Superior temporal gyrus (tissue), 1 donor: ENCODE measurements around the gene WNK1.
"Not testable (repeated sequence)": the region's sequence is repeated elsewhere in the genome, so short reads cannot be mapped to it uniquely, and the experiment has no call there.

Experiments
- DNase-seq: peaks from one replicate; pipeline ENCODE4 v3.0.0-alpha.2; 2016; ENCODE audit errors: extremely low spot score

WNK1 gene

DNA sequence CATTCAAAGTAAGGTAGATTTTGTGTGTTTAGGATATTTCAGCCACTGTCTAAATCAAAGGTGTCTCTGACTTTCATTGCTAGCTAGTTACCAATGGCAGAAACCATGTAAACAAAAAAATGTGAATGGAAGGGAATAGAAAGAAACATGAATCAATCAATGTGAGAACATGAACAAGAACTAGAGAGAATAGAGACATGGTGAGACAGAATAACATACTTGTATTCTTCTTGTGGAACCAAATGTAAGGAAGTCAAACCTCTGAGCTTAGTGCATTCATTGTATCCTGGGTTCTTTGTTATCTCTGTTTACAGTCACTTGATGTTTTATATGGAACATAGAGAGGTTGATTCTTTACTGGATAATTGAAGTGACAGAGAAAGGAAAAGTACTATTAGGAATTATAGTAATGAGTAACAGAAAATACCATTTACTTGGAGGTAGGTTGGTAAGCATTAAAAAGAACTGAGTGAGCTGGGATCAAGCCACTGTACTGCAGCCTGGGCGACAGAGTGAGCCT, 2.6 kb upstream of the WNK1 start:
- DNase-seq, result peak; percentile 68

DNA sequence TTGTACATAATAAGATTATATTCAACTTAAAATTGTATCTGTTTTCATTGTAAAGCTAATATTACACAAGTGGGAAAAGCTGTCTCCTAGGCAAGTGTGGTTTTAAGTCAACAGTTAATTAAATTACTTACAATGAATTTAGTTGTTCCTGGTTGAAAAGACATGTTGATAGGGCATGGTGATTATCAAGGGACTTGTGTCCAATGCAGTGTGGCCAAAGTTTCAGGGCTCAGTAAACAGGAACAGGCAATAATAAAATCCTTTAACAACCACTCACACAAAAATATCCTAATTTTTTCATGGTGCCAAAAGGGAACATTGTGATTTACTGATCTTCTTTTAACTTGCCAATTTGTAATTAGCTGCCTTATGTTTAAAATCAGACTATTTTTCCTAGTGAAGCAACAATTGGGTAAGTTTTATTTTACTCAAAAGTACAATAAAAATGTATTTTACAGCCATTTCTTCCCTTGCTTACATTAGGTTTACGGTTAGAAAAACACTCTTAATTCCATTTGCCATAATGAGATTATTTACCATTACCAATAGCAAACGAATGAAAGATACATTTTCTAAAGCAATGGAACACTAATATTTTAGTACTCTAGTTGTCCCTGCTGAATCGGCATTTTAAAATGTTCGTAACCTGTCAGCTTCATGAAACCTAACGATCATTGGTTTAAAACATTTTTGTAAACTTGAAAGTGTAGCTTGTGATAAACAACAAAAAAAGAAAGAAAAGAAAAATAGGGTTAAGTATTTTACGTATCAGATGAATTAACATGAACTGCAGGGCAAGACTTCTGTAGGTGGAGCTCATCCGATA, 1.8 kb upstream of the WNK1 start:
- peak; percentile 48 for DNase-seq

DNA sequence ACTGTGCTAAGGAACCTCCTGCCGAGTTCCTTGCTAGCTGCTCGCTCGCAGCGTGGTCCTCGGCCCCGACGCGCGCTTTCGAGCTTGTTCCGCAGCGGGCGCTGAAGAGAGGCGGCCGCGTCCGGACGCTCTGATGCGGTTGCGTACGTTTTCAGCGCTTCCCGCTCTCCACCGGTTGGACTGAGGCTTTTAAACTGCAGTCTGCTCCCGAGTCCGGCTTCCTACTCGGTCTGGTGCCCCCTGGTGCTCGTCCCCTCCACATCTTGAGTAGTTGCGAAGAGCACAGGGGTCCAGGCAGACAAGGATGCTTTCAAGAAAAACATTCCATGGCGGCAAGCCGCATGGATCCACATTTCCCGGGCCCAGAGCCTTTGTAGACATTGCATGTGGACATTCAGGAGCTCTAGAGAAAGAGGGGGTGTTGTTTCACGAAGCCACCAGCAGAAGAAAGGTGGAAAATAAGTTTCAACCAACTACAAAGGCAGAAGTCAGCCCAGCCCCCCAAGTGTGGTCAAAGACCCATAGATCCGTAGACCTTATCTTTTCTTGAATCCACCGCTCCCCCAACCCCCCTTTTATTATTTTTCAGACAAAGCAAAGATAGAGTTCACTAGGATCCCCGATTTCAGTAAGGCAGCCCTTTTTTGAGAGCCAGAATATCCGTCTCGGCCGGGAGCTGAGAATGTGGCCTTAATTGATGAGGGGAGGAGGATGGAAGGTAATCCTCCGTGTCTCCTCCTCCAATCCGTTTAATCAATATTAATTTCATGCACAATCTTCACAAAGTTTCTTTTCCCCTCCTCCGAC, 984 bp upstream of the WNK1 start:
- DNase-seq, result peak; percentile 96

DNA sequence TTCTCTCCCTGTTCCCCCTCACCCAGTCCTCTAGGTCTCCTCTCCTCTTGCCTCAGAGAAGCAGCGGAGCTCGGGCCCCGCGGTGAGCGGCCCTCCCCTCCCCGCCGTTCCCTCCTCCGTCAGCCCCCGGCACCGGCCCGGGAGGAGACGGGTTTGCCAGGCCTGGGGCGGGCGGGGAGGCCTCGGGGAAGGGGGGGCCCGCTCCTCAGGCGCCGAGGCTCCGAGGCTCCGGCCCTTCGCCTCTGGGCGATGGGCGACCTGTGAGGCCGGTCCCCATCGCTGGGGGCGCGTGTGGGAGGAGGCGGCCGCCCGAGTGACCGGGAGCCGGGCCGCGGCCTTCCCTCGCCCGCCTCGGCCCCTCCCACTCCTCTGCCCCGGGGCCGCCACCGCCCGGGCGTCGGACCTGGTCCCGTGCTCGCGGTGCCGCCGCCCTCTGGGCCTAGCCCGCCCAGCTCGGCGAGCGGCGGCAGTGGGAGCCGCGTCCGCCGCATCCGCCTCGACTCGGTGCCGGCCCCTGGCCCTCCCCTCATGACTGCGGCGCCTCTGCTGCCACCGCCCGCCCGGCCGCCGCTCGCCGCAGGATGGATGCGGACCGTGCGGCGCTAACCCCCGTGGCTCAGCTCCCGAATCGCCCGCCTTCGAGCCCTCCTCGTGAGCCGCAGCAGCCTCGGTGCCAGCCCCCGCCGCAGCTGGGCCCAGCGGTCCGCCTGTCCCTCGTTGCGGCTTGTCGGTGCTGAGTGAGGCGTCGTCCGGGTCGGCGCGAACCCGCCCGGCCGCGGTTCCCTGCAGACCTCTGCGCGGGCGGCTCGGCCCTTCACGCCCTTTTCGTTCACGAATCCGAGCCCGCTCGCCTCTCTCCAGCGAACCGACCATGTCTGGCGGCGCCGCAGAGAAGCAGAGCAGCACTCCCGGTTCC, 574 bp downstream of the WNK1 start:
- peak; percentile 52 for DNase-seq

DNA sequence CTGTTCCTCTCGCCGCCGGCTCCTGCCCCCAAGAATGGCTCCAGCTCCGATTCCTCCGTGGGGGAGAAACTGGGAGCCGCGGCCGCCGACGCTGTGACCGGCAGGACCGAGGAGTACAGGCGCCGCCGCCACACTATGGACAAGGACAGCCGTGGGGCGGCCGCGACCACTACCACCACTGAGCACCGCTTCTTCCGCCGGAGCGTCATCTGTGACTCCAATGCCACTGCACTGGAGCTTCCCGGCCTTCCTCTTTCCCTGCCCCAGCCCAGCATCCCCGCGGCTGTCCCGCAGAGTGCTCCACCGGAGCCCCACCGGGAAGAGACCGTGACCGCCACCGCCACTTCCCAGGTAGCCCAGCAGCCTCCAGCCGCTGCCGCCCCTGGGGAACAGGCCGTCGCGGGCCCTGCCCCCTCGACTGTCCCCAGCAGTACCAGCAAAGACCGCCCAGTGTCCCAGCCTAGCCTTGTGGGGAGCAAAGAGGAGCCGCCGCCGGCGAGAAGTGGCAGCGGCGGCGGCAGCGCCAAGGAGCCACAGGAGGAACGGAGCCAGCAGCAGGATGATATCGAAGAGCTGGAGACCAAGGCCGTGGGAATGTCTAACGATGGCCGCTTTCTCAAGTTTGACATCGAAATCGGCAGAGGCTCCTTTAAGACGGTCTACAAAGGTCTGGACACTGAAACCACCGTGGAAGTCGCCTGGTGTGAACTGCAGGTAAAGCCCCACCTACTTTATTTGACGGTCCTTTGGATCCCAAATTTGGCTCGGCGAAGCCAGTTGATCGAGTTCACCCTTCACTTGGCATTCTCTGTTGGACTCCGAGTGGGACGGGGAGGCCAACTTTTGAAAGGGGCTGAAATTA, 1.5 kb downstream of the WNK1 start:
- no peak for DNase-seq

DNA sequence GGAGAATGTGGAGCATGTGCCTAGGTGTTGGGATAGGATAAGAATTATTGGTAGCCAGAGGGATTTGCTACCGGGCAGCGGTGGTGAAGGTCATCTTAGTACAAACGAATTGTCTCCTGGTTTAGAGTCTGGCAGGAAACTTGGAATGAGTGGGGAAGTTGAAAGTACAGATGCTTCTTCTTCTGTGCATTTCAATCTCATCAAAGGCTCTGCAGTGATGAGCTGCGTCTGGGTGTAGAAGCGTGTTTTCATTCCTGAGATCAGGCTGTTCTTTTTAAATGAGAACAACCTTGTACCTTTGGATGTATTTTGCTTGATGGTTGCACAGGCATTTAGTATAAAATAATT, 2.1 kb downstream of the WNK1 start:
- peak; percentile 60 for DNase-seq

DNA sequence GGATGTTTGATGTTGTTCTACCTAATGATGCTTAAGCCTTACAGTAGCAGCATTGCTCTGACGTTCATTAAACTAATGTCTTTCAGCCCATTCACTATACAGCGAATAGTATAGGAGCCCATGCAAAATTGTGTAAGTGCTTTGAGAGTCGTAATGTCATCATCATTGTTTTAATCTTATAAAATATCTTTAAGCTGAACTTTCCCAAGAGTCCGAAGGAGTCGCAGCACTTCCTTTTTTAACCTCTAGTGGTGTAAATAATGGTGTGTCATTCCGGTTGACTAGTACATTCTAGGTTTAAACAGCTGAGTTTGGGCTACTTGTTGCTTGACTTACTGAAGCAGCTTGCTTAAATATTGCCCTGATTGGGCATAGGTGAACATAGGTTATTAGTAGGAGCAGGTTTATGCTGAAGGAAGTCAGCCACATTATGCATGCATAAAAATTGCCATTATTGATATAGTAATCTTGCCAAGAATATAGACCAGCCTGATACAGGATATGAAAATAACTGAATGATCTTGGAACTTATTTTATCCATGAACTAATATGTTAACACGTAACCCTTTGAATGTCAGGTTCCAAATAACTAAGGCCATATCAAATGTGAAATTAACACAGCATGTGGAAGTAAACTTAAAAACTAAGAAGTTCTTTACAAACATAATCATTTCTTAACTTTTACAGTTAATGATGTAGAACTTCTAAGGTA, 2.6 kb downstream of the WNK1 start:
- DNase-seq, result peak; percentile 67

DNA sequence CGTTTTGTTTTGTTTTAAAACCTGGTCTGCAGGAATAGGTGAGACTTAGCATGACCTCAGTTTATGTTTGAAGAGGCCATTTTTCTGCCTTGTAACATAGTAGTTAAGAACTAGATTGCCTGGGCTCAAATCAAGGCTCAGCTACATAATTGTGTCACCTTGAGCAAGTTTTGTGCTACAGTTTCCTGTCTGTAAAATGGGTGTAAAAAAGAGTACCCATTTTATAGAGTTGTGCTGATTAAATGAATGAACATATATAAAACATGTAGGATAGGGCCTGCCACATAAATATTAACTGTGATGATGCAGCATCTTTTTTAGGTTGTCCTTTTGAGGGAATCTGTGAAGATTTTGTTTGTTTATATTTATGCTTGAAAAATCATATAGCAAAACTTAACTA, 7.2 kb downstream of the WNK1 start:
- no peak for DNase-seq

DNA sequence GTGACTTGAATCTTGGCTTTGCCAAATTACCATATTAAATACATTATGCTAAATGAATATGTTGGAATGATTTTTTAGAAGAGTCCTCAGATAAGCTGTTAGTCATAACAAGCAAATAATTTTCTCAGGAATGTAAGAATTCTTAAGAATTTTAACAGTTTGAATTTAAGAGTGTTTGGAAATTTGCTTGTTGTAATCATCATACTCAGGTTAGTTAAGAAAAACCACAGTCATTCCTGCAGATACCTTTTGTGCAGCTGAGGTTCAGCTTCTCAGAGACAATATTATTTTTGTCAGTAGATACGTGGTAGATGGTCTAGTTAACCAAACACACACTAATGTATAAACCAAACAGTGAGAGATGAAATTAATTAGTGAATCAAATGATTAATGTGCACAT, 8.9 kb downstream of the WNK1 start:
- no peak for DNase-seq

DNA sequence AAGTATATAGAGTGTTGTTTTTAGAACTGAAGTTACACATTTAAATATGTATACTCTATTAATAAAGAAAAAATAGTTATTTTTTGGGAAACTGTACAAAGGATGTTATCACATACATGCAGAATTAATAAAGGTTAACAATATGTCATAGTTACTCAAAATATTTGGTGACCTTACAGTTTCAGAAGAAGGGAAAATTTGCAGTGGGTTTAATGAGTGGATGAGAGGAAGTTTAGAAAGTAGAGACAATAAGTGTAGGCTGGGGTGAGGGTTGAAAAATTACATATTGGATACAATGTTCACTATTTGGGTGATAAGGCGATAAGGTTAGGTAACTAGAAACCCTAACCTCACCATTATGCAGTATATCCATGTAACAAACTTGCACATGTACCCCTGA, 13.5 kb downstream of the WNK1 start:
- no peak for DNase-seq

DNA sequence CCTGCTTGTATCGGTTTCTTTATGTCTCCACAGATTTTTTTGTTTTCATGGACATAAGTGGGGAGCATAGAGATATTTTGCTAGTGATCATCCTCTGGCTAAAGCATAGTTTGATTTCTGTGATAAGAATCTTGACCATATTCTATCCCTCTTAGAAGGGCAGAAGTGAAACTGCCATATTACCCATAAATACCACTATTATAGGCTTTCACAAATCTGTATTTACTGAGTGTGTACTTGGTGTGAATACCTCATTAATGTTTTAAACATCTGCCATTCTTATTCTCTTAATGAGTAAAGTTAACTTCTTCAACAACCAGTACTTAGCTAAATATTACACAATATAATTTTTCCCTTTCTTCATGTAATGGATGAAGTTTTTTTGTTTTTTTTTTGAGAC, 16.1 kb downstream of the WNK1 start:
- DNase-seq, result no peak

DNA sequence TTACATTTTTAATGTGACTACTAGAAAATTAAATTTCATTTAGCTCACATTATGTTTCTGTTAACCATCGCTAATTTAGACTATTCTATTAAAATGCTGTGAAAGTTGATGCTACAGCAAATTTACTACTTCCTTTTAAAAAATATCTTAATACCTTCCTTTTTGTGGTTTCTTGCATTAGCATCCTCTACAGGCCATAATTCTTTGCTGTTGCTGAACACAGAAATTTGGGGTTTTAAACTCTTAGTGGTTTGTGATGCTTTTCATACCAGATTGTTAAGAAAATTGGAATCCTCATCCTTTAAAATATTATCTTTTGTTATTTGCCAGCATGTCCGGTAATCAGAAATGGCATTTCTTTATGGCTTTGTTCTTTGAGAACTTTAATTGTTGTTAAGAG, 18.1 kb downstream of the WNK1 start:
- DNase-seq, result no peak

DNA sequence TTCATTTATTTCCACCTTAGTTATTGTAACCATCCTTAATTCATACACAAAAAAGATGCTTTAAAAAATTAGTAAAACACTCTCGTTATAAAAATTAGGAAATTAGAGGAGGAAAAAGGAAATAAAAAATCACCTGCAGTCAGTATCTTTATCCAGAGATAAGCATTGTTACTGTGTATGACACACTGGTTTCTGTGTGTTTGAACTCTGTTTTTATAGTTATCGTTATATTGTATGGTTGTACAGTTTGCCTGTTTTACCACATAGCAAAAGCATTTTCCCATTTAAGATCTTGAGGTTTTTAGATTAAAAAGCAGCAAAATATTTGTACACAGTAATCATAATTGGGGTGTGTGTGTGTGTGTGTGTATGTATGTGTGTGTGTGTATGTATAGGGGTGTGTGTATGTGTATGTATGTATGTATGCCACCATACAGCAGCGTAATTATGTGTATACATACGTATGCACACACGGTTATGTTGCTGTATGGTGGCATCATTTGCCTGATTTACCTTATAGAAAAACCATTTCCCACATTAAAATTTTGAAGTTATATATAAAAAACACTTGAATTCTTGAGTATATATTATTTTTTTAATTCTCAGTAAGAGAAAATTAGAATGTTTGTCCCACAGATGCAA, 19.8 kb downstream of the WNK1 start:
- DNase-seq, result no peak

DNA sequence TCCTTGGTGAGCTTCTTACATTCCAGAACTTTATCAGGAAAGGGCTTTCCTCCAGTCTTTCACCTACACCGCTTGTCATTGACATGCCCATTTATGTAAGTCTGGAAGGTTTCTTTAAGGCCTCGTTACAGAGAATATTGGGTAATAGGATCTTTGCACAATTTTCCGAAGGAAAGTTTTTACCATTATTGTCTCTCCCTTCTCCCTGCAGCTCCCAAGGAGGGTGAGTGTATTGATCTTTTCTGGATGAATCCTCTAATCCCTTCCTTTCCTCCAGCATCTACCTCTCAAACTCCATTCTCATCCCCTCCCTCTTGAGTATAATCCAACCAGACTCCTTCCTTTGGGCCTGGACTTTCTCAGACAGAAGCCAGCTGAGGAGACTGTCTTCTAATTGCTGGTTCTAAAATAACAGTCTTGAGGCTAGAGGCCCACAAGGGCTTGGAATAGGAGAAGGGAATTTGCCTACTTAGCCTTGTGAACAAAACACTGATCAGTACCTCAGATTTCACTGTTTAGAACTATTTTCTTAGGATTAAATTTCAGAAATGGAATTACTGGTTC, 21.8 kb downstream of the WNK1 start:
- DNase-seq, result no peak

DNA sequence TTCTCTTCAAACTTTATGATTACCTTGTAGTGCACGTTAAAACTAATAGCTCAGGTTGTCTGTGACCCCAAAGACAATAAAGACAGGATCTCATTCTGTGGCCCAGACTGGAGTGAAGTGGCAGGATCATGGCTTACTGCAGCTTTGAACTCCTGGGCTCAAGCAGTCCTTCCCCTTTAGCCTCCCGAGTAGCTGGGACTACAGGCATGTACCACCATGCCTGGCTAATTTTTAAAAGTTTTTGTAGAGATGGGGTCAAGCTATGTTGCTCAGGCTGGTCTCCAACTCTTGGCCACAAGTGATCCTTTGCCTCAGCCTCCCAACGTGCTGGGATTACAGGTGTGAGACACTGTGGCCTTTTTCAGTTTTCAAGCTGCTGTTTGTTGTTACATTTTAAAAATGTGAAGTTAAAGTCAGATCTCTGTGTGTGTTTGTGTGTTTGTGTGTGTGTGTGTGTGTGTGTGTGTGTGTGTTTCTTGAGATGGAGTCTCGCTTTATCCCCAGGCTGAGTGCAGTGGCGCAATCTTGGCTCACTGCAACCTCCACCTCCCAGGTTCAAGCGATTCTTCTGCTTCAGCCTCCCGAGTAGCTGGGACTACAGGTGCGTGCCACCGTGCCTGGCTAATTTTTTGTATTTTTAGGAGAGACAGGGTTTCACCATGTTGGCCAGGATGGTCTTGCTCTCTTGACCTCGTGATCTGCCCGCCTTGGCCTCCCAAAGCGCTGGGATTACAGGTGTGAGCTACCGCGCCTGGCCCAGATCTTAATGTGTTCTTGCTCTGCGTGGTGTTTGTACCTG, 23.8 kb downstream of the WNK1 start:
- DNase-seq, result not testable (repeated sequence)

DNA sequence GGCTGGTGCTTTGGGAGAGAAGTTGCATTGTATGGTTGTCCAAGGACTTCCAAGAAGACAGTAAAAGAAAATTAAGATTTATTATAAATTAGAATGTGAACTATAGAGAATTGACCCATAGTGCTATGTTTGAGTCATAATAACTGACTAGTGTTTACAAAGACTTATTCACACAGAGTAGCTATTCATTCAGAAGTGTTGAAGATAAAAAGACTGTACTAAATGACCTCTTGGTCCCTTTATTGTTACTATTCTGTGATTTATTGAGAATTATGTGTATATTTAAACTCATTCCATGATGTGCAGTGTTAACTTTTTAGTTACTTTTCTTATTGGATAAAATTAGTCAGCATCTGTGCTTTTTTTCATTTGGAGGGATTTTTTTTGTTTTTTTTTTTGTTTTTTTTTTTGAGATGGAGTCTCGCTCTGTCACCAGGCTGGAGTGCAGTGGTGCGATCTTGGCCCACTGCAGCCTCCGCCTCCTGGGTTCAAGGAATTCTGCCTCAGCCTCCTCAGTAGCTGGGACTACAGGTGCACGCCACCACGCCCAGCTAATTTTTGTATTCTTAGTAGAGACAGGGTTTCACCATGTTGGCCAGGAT, 24.5 kb downstream of the WNK1 start:
- DNase-seq, result not testable (repeated sequence)

DNA sequence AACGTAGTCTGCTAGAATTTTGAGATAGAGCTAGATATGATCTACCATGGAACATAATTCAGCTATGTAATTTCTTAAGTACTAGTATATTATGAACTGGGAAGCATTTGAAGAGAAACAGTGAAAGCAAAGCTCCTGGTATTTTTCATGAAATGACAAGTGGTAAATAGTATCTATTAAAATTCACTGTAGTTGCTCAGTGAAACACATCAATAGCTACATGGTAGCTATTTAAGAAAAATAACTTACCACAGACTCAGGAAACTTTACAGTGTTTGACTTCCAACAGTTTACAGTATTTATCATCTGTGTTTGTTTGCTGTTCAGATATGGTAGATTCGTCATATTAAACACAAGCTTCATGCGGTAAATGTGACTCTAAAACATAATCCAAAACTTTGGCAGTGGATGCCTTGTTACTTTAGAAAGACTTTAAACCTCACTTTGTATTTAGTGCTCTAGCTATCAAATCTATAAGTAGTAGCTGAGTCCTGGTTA, 25.2 kb downstream of the WNK1 start:
- no peak for DNase-seq

DNA sequence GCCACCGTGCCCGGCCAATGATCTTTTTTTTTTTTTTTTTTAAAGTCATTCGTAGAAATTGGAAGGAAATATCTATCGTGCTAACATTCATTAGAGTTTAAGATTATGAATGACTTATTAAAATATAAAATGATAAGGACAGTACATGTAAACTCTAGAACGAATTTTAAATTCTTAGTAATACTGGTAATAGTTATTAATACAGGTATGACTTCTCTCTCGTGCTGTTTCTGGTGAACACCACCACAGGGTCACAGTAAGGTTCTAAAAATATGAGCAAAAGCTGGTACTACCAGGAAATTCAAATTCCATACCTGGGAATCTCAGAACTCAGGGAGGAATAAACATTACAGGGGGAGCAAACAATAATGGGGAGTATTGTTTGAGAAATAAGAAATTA, 26.2 kb downstream of the WNK1 start:
- DNase-seq, result no peak
